Measurements from ENCODE around the gene ANKMY1. TPM values are rescaled to one million over a fixed set of nuclear protein-coding genes. Genes with fewer than 3 reads are reported as not detected.

The ANKMY1 gene
- total and polyA plus RNA-seq, 2 of the 8 experiments (the other 6 are each of a cell fraction or from before 2014, with no cell fraction given), result 4.5 to 4.8 TPM

DNA sequence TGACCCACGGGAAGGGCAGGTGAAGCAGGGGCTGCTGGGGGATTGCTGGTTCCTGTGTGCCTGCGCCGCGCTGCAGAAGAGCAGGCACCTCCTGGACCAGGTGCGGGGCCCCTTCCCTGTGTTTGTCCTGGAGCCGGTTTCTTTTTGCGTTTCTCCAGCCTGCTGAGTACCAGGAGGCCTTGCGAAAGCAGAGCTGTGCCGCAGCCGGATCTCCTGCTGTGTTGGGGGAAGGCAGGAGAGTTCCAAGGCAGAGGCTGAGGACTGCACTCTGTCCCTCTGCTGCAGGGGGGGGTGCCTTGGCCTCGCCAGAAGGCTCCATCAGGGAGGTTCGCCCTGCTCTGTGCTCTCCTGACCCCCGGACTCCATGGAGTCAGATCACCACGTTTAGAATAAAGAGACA is 31.6 kb upstream of the ANKMY1 start (continued):
- TF ChIP-seq, protein P1, sequence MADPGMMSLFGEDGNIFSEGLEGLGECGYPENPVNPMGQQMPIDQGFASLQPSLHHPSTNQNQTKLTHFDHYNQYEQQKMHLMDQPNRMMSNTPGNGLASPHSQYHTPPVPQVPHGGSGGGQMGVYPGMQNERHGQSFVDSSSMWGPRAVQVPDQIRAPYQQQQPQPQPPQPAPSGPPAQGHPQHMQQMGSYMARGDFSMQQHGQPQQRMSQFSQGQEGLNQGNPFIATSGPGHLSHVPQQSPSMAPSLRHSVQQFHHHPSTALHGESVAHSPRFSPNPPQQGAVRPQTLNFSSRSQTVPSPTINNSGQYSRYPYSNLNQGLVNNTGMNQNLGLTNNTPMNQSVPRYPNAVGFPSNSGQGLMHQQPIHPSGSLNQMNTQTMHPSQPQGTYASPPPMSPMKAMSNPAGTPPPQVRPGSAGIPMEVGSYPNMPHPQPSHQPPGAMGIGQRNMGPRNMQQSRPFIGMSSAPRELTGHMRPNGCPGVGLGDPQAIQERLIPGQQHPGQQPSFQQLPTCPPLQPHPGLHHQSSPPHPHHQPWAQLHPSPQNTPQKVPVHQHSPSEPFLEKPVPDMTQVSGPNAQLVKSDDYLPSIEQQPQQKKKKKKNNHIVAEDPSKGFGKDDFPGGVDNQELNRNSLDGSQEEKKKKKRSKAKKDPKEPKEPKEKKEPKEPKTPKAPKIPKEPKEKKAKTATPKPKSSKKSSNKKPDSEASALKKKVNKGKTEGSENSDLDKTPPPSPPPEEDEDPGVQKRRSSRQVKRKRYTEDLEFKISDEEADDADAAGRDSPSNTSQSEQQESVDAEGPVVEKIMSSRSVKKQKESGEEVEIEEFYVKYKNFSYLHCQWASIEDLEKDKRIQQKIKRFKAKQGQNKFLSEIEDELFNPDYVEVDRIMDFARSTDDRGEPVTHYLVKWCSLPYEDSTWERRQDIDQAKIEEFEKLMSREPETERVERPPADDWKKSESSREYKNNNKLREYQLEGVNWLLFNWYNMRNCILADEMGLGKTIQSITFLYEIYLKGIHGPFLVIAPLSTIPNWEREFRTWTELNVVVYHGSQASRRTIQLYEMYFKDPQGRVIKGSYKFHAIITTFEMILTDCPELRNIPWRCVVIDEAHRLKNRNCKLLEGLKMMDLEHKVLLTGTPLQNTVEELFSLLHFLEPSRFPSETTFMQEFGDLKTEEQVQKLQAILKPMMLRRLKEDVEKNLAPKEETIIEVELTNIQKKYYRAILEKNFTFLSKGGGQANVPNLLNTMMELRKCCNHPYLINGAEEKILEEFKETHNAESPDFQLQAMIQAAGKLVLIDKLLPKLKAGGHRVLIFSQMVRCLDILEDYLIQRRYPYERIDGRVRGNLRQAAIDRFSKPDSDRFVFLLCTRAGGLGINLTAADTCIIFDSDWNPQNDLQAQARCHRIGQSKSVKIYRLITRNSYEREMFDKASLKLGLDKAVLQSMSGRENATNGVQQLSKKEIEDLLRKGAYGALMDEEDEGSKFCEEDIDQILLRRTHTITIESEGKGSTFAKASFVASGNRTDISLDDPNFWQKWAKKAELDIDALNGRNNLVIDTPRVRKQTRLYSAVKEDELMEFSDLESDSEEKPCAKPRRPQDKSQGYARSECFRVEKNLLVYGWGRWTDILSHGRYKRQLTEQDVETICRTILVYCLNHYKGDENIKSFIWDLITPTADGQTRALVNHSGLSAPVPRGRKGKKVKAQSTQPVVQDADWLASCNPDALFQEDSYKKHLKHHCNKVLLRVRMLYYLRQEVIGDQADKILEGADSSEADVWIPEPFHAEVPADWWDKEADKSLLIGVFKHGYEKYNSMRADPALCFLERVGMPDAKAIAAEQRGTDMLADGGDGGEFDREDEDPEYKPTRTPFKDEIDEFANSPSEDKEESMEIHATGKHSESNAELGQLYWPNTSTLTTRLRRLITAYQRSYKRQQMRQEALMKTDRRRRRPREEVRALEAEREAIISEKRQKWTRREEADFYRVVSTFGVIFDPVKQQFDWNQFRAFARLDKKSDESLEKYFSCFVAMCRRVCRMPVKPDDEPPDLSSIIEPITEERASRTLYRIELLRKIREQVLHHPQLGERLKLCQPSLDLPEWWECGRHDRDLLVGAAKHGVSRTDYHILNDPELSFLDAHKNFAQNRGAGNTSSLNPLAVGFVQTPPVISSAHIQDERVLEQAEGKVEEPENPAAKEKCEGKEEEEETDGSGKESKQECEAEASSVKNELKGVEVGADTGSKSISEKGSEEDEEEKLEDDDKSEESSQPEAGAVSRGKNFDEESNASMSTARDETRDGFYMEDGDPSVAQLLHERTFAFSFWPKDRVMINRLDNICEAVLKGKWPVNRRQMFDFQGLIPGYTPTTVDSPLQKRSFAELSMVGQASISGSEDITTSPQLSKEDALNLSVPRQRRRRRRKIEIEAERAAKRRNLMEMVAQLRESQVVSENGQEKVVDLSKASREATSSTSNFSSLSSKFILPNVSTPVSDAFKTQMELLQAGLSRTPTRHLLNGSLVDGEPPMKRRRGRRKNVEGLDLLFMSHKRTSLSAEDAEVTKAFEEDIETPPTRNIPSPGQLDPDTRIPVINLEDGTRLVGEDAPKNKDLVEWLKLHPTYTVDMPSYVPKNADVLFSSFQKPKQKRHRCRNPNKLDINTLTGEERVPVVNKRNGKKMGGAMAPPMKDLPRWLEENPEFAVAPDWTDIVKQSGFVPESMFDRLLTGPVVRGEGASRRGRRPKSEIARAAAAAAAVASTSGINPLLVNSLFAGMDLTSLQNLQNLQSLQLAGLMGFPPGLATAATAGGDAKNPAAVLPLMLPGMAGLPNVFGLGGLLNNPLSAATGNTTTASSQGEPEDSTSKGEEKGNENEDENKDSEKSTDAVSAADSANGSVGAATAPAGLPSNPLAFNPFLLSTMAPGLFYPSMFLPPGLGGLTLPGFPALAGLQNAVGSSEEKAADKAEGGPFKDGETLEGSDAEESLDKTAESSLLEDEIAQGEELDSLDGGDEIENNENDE (IDR thresholded peaks at IDR 0.05; ENCODE audit: insufficient replicate concordance, low read length), result no peak
- TF ChIP-seq CBX8 (IDR thresholded peaks at IDR 0.05; ENCODE audit: borderline replicate concordance, low read depth, low read length), result no peak
- TF ChIP-seq SP1 (IDR thresholded peaks at IDR 0.05; ENCODE audit: low read depth, low read length), result no peak
- no peak for TF ChIP-seq HDAC2 (IDR thresholded peaks at IDR 0.05; ENCODE audit: borderline replicate concordance in 1 of 2, low read depth in 2 of 2, low read length in 2 of 2)
- TF ChIP-seq SUZ12 (IDR thresholded peaks at IDR 0.05; ENCODE audit: low read length), result no peak
- TF ChIP-seq CEBPB (IDR thresholded peaks at IDR 0.05; ENCODE audit: low read depth, low read length), result no peak
